ENCODE results near the gene HADH. TPM values are rescaled to one million over a fixed set of nuclear protein-coding genes. Genes with fewer than 3 reads are reported as not detected.

The HADH gene
- total RNA-seq: 15.2 and 15.4 TPM in 2 replicates

DNA sequence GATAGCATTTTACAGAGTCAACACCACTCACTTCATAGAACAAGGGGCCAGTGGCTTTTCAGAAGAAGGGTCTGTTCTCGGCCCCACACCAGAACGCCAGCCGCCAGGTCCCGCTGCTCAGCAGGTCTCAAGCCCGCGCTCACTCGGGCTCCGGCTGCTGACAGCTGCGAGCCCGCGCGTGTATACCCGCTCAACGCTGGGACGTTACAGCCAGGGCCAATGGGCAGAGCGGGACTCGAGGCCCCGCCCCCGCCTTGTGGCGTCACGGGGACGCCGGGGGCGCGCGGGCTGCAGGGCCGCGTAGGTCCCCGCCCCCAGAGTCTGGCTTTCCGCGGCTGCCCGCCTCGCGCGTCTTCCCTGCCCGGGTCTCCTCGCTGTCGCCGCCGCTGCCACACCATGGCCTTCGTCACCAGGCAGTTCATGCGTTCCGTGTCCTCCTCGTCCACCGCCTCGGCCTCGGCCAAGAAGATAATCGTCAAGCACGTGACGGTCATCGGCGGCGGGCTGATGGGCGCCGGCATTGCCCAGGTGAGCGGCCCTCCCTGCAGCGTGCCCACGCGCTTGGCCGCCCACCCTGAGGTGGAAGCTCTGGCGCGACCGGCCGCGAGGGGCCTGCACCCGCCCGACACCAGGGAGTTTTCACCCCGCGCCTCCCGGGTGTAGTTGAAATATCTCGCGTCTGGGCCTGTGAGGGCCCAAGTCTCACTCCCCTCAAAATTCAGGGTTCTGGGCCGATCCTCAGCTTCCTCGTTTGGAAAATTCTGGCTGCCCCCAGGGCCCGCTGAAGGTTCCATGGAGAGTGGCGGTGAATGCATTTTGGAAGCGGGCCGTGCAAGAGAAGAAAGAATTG is at the start of gene HADH:
HADH (plus strand) TSS at position 353 of the 850 bp plus-strand sequence; CDS start at position 397, 44 bp downstream.

Other genes starting within 250 kb of the HADH start
- 42.8 and 82.3 TPM in 2 replicates for gene SGMS2, start 165.0 kb upstream of the HADH start, total RNA-seq
- gene CYP2U1, start 58.3 kb upstream of the HADH start, total RNA-seq: 11.2 and 14.5 TPM in 2 replicates
- 0.93 TPM in 1 of 2 replicates, not detected in the other for gene LEF1, start 179.0 kb downstream of the HADH start, total RNA-seq

Measured in pericardium fibroblast (primary cell).